Cardiac muscle cell (in vitro differentiated cells and primary cell): ENCODE data around the gene BCL6. TPM values are rescaled to one million over a fixed set of nuclear protein-coding genes. Genes with fewer than 3 reads are reported as not detected.

ENCODE experiments used
- DNase-seq, 2 donors: peaks; one replicate each; pipeline versions ENCODE4 v3.0.0 to v3.0.0-alpha.2; 2010 to 2017; ENCODE audit warnings: low read depth in 1 of 2, low spot score in 1 of 2
- H3K27ac ChIP-seq: fragments of 200-600 bp; sonication (generic); 2 replicates; pipeline ENCODE4 v1.5.1; 2016
- H3K27me3 ChIP-seq: fragments of 200-600 bp; sonication (generic); 2 replicates; pipeline ENCODE4 v1.6.0; 2016; ENCODE audit warnings: control low read depth
- H3K36me3 ChIP-seq: fragments of 200-600 bp; sonication (generic); 2 replicates; pipeline ENCODE4 v1.5.1; 2016; ENCODE audit warnings: control low read depth
- H3K4me1 ChIP-seq: fragments of 200-600 bp; sonication (generic); 2 replicates; pipeline ENCODE4 v1.8.1; 2017; ENCODE audit warnings: low read depth, mild to moderate bottlenecking, mixed run types
- H3K4me3 ChIP-seq: fragments of 200-600 bp; sonication (generic); 2 replicates; pipeline ENCODE4 v1.5.1; 2016; ENCODE audit warnings: mild to moderate bottlenecking
- H3K9me3 ChIP-seq: fragments of 200-600 bp; sonication (generic); 2 replicates; pipeline ENCODE4 v1.5.1; 2017; ENCODE audit warnings: low read depth, mild to moderate bottlenecking, control low read depth
- polyA plus RNA-seq: library from polyadenylated mRNA; unstranded; fragments of >200 nt; fragmentation: Nextera tagmentation; extraction: Ambion mirVana; gene quantifications from 2 replicates; pipeline ENCODE4 v1.2.1, GENCODE V29; 2016
- total RNA-seq: library from RNA; depleted of rRNA; stranded (reverse); fragments of >200 nt; gene quantifications from 2 replicates; pipeline ENCODE4 v1.2.3, GENCODE V29; 2016
- TF ChIP-seq, protein P1 (sequence below): IDR thresholded peaks from 2 replicates; pipeline ENCODE4 v1.5.1; 2012; ENCODE audit warnings: low read depth, mild to moderate bottlenecking, low read length

The BCL6 gene
- total and polyA plus RNA-seq, 2 experiments from 2014 or later: 4.9 to 12.7 TPM

DNA sequence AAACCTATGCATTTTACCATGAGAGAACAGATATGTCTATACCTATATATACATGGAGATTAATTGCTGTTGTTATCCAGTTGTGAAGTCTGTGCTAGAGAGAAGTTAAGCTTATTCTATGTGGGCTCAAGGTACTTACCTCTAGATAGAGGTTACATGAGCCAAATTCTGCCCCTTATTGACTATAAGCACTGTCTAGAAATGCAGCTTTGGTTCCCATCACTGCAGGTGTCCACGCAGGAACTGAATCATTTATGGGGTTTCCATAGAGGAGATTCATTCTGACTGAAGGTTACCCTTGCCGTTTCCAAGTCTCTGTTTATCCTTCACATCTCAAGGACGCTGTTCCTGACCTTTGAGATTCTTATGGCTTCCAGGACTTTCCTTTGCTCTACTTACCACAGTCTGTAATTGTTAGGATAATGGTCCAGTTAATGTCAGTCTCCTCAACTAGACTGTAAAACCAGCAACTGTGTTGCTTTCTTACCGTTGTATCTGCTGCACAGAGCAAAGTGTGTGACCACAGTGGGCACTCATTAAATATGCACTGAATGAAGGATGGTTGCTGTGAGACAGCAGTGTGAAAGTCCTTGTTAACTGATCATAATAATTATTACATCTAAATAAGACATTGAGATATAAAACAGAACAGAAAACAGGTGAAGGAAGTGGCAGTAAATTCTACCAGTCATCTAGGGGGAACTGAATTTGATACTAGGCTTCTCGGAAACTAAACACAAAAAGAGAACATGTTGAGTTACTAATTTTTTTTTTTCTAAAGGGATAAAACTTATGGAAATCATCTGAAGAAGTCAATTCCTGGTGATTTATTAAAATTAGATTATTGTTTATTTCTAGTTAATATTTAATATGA is 44.0 kb upstream of the BCL6 start:
- no peaks in the 10 kb centered on the region for H3K36me3 ChIP-seq
- no peaks in the 10 kb centered on the region for H3K27me3 ChIP-seq
- no peaks in the 10 kb centered on the region for H3K4me1 ChIP-seq
- DNase-seq: no peak
- TF ChIP-seq, protein P1, sequence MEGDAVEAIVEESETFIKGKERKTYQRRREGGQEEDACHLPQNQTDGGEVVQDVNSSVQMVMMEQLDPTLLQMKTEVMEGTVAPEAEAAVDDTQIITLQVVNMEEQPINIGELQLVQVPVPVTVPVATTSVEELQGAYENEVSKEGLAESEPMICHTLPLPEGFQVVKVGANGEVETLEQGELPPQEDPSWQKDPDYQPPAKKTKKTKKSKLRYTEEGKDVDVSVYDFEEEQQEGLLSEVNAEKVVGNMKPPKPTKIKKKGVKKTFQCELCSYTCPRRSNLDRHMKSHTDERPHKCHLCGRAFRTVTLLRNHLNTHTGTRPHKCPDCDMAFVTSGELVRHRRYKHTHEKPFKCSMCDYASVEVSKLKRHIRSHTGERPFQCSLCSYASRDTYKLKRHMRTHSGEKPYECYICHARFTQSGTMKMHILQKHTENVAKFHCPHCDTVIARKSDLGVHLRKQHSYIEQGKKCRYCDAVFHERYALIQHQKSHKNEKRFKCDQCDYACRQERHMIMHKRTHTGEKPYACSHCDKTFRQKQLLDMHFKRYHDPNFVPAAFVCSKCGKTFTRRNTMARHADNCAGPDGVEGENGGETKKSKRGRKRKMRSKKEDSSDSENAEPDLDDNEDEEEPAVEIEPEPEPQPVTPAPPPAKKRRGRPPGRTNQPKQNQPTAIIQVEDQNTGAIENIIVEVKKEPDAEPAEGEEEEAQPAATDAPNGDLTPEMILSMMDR: no peak
- no peak overlapping the region for H3K4me3 ChIP-seq
- H3K27ac ChIP-seq: no peak overlapping the region
- H3K9me3 ChIP-seq: no peaks in the 10 kb centered on the region

DNA sequence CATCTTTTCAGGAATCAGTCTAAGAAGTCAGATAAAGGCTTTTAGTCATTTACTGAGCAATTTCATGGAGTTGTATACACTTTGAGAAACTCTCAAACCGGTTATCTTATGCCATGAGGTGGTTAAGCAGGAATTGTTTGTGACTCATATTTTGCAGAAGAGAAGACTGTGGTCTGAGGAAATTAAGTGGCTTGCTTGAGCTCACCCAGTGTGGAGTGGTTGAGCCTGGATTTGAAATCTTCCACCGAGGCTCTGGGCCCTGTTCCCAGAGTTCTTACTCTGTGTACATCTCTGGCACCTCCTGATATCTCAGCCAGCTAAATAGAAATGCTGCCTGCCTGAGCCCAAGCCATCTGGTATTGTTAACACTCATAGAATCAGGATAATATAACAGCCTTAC is 37.8 kb upstream of the BCL6 start:
- no peak overlapping the region for H3K27ac ChIP-seq
- TF ChIP-seq, protein P1: no peak

DNA sequence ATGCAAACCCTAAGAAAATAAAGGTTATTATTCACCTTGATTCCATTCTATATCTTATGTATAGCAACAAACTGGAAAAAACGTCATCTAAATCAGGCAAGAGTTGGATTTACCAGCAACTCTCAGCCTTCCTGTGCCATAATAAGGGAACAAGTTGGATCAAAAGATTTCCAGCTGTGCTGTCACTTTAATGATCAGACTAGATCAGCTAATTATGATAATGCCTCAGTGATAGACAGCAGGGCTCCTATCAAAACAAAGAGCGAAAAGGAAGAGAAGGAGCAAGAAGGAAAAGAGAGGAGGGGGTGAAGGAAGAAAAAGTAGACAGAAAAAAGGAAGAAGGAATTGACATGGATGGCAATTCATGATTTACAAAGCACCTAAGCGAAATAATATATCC is 36.7 kb upstream of the BCL6 start:
- H3K36me3 ChIP-seq: no peaks in the 10 kb centered on the region
- H3K4me1 ChIP-seq: no peaks in the 10 kb centered on the region
- no peaks in the 10 kb centered on the region for H3K27me3 ChIP-seq
- no peaks in the 10 kb centered on the region for H3K9me3 ChIP-seq
- H3K4me3 ChIP-seq: no peak overlapping the region
- H3K27ac ChIP-seq: no peak overlapping the region
- DNase-seq: no peak
- TF ChIP-seq, protein P1: no peak

More for the DNA sequence above, 37.8 kb upstream of the BCL6 start:
- Histone ChIP-seq H3K36me3 (no peaks in the 10 kb centered on the region), H3K9me3 (no peaks in the 10 kb centered on the region), H3K27me3 (no peaks in the 10 kb centered on the region), H3K4me3 (no peak overlapping the region), H3K4me1 (no peaks in the 10 kb centered on the region)
- peak in 1 of 2 donors; percentile 92 for DNase-seq

DNA sequence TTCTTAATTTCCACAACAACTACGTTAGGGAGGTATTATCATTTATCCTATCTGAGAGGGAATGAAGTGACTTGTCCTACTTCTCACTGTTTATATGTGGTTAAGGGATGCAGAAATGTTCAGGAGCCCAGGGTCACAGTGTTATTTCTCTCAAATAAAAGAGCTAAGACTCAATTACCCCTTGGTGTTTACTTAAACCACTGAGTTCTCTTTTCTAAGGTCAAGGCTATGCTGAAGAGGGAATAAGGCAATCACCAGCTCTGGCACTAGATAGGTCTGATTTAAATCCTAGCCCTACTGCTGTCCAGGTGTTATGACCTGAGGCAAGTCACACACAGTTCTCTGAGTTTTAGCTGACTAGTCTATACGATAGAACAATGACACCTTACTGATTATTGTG is 35.7 kb upstream of the BCL6 start:
- Histone ChIP-seq H3K9me3 (no peaks in the 10 kb centered on the region), H3K36me3 (no peaks in the 10 kb centered on the region), H3K4me1 (no peaks in the 10 kb centered on the region), H3K27ac (no peak overlapping the region), H3K27me3 (no peaks in the 10 kb centered on the region), H3K4me3 (no peak overlapping the region)
- DNase-seq: no peak
- TF ChIP-seq, protein P1: no peak

DNA sequence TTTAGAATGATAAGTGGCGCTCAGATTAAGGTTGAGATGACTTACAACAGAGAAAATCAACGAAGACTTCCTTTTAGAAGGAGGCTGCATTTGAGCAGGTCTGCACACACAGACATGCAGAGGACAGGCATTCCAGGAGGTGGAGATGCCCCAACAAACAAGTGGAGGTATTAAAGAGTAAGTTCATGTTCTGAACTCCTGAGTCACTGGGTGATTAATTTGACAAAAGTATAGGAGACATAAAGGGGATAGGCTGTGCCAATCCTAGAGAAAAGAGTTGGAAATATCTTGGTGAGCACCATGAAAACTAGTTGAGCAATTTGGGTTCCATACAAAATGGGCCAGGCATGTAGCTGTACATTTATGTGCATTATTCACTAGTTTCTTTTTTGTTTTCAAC is 33.5 kb upstream of the BCL6 start:
- Histone ChIP-seq H3K4me1 (no peaks in the 10 kb centered on the region), H3K4me3 (no peak overlapping the region)

More for the DNA sequence above, 33.5 kb upstream of the BCL6 start:
- Histone ChIP-seq H3K36me3 (no peaks in the 10 kb centered on the region), H3K9me3 (no peaks in the 10 kb centered on the region), H3K27me3 (no peaks in the 10 kb centered on the region), H3K27ac (no peak overlapping the region)
- DNase-seq: no peak
- TF ChIP-seq, protein P1: no peak
